Prostate gland (tissue), 2 donors: ENCODE measurements around the gene CALML6. TPM values are rescaled to one million over a fixed set of nuclear protein-coding genes. Genes with fewer than 3 reads are reported as not detected.

ENCODE experiments used
- DNase-seq: peaks from one replicate; pipeline ENCODE4 v3.0.0-alpha.2; 2019; ENCODE audit warnings: low spot score
- H3K27ac ChIP-seq, 2 donors: fragments of 200-600 bp; sonication (generic); 2 replicates each; pipeline ENCODE4 v1.5.1; 2017 to 2019
- H3K27me3 ChIP-seq: fragments of 200-600 bp; sonication (generic); replicated peaks from 2 replicates; pipeline ENCODE4 v1.5.1; 2019; ENCODE audit not compliant: insufficient read depth
- H3K36me3 ChIP-seq, 2 donors: fragments of 200-600 bp; sonication (generic); 1 replicate in 1 of 2; 2 replicates in 1 of 2; pipeline versions ENCODE4 v1.5.1 to v1.8.1; 2017 to 2019
- H3K4me1 ChIP-seq: fragments of 200-600 bp; sonication (generic); replicated peaks from 2 replicates; pipeline ENCODE4 v1.5.1; 2019
- H3K4me3 ChIP-seq, 2 donors: fragments of 200-600 bp; sonication (generic); 2 replicates each; pipeline ENCODE4 v1.5.1; 2017 to 2019
- H3K9me3 ChIP-seq: fragments of 200-600 bp; sonication (generic); 2 replicates; pipeline ENCODE4 v1.5.1; 2017
- POLR2A ChIP-seq: fragments of 450-650 bp; IDR thresholded peaks from one replicate; pipeline ENCODE4 v1.6.1; 2016; ENCODE audit warnings: antibody characterized with exemption, mild to moderate bottlenecking
- POLR2AphosphoS5 ChIP-seq: sonication (generic); formaldehyde crosslinking; IDR thresholded peaks from one replicate; pipeline ENCODE4 v1.6.1; 2017; ENCODE audit warnings: antibody characterized with exemption
- WGBS: methylation state at CpG from one replicate; pipeline ENCODE4 v1.1.5; 2018; 5-methylcytosine and 5-hydroxymethylcytosine counted together
- intact Hi-C: fragments of 100-400 bp; cut with DNase I; formaldehyde crosslinking; loops from one replicate; pipeline ENCODE4 v1.14.2; 2022
- total RNA-seq, 2 donors: library from RNA; depleted of rRNA; stranded (reverse); fragments of >200 nt; gene quantifications; one replicate each; pipeline ENCODE4 v1.1.0, GENCODE V29; 2016
- TF ChIP-seq, protein P1 (sequence below), 4 experiments: fragments of 200-600 bp in 2 of 4; fragments of 450-650 bp in 2 of 4; sonication (generic) in 2 of 4; IDR thresholded peaks; 1 replicate in 3 of 4; 2 replicates in 1 of 4; pipeline ENCODE4 v1.5.1; 2016 to 2019; ENCODE audit warnings: antibody characterized with exemption in 4 of 4, mild to moderate bottlenecking in 2 of 4, moderate library complexity in 2 of 4

CALML6 gene
- total RNA-seq, 2 donors from 2014 or later = 0.18 to 0.28 TPM

DNA sequence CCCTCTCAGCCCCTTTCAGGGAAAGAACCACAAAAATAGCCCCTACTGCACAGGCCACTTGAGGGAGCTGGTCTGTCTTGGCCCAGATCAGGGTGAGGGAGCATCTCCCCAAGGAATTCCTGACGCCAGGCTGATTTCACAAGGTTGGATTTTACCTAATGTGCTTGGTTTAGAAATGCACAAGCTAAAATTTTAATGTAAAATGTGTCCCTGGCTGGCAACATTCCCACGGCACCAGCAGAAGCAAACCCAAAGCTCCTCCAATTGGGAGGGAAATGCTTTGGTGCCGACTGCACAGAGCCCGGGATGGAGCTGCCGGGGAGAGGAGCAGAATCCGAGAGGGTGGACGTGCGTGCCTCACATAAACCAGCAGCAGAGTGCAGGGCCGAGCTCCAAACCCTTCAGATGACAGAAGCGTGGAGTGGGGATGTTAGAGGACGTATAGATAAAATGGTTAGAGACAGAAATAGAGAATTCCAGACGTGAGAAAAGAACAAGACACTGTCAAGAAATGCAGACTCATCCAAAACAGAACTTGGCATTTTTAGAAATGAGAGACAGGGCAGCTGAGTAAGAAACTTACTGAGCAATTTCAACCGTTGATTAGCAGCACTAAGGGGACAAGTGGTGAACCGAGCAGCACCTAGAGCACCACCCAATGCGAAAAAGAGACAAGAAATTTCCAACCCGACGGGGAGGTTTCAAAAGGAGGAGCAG, 45.6 kb downstream of the CALML6 start:
- no peaks in the 10 kb centered on the region for H3K4me1 ChIP-seq
- intact Hi-C loops = loop anchor here (10.0 kb wide), 1 partner anchor 84 kb away; no protein-coding TSS in a partner anchor
- no peaks in the 10 kb centered on the region for H3K36me3 ChIP-seq
- H3K4me3 ChIP-seq = no peak overlapping the region
- no peak for DNase-seq
- TF ChIP-seq, protein P1, sequence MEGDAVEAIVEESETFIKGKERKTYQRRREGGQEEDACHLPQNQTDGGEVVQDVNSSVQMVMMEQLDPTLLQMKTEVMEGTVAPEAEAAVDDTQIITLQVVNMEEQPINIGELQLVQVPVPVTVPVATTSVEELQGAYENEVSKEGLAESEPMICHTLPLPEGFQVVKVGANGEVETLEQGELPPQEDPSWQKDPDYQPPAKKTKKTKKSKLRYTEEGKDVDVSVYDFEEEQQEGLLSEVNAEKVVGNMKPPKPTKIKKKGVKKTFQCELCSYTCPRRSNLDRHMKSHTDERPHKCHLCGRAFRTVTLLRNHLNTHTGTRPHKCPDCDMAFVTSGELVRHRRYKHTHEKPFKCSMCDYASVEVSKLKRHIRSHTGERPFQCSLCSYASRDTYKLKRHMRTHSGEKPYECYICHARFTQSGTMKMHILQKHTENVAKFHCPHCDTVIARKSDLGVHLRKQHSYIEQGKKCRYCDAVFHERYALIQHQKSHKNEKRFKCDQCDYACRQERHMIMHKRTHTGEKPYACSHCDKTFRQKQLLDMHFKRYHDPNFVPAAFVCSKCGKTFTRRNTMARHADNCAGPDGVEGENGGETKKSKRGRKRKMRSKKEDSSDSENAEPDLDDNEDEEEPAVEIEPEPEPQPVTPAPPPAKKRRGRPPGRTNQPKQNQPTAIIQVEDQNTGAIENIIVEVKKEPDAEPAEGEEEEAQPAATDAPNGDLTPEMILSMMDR (IDR thresholded peaks at IDR 0.05) = no peak
- TF ChIP-seq POLR2AphosphoS5 (no peak), POLR2A (no peak)
- WGBS = 61% methylated on average over 17 of the region's 17 CpGs
- H3K27me3 ChIP-seq = no peaks in the 10 kb centered on the region
- H3K27ac ChIP-seq = no peak overlapping the region
- no peaks in the 10 kb centered on the region for H3K9me3 ChIP-seq

DNA sequence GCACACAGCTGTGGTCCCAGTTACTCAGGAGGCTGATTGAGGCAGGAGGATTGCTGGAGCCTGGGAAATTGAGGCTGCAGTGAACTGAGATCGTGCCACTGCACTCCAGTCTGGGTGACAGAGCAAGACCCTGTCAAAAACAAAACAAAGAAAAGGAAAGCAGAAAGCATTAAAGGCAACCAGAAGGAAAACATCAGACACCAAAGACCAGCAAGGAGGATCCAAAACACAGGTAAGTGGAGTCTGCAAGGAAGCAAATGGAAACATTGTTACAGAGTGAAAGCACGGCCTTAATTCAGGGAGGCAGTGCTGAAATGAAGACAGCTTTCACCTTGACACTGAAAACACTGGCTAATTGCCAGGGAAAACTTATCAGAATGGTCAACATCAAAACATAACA, 47.7 kb downstream of the CALML6 start:
- Histone ChIP-seq H3K27me3 (no peaks in the 10 kb centered on the region), H3K9me3 (no peaks in the 10 kb centered on the region), H3K4me3 (no peak overlapping the region), H3K27ac (no peak overlapping the region), H3K4me1 (no peaks in the 10 kb centered on the region), H3K36me3 (no peaks in the 10 kb centered on the region)
- 85% methylated on average over 2 of the region's 2 CpGs for WGBS
- TF ChIP-seq POLR2A (no peak), POLR2AphosphoS5 (no peak)
- TF ChIP-seq, protein P1 (IDR thresholded peaks at IDR 0.05) = no peak
- intact Hi-C loops = loop anchor here (10.0 kb wide), 1 partner anchor 82 kb away; no protein-coding TSS in a partner anchor
- no peak for DNase-seq

DNA sequence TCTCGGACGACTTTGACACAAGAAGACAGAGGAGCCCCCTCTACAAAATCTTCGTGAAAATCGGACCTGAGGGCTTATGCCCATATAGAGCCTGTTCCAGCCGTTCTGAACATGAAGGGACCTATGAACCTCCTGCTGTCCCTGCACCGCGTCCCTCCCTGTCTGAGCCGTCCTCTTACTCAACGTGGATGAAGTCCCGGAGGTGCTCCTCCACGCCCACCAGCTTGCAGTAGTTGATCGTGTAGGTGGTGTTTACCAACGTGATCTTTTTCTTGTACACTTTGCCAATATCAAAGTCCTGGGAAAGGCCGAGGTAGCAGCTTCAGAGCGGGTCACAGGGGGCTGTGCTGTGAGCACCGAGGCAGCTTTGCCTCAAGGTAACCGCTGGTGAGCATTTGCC, 48.5 kb downstream of the CALML6 start:
- no peaks in the 10 kb centered on the region for H3K4me1 ChIP-seq
- H3K27ac ChIP-seq = no peak overlapping the region
- intact Hi-C loops = loop anchor here (10.0 kb wide), 1 partner anchor 81 kb away; no protein-coding TSS in a partner anchor
- H3K9me3 ChIP-seq = no peaks in the 10 kb centered on the region
- no peaks in the 10 kb centered on the region for H3K36me3 ChIP-seq
- TF ChIP-seq, protein P1 (IDR thresholded peaks at IDR 0.05) = no peak
- TF ChIP-seq POLR2AphosphoS5 (no peak), POLR2A (no peak)
- no peaks in the 10 kb centered on the region for H3K27me3 ChIP-seq
- H3K4me3 ChIP-seq = no peak overlapping the region
- WGBS = 84% methylated on average over 17 of the region's 17 CpGs
- no peak for DNase-seq

DNA sequence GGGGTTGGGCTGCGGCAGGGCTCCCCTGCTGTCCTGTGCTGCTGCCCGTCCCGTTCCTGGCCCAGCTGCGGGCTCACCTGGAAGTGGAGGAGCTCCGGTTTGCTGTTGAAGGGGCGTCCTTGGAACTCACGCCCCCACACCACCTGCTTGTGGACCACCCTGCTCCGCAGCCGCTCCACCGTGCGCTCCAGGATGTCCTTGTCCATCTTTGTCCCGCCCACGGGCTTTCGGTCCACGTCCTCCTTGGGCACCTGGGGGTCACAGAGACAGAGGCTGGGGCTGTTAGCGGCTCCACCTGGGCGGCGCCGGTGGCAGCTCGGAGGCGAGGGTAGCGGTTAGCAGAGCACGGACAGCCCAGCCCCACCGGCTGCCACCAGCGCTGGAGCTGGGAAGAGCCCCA, 49.8 kb downstream of the CALML6 start:
- TF ChIP-seq, protein P1 (IDR thresholded peaks at IDR 0.05) = no peak
- no peak for TF ChIP-seq POLR2A
- TF ChIP-seq POLR2AphosphoS5 = no peak
- Histone ChIP-seq H3K36me3 (no peaks in the 10 kb centered on the region), H3K4me3 (no peak overlapping the region), H3K27ac (no peak overlapping the region), H3K27me3 (no peaks in the 10 kb centered on the region), H3K9me3 (no peaks in the 10 kb centered on the region), H3K4me1 (no peaks in the 10 kb centered on the region)
- 88% methylated on average over 25 of the region's 25 CpGs for WGBS
- intact Hi-C loops = loop anchor here (10.0 kb wide), 1 partner anchor 80 kb away; no protein-coding TSS in a partner anchor
- DNase-seq = no peak

DNA sequence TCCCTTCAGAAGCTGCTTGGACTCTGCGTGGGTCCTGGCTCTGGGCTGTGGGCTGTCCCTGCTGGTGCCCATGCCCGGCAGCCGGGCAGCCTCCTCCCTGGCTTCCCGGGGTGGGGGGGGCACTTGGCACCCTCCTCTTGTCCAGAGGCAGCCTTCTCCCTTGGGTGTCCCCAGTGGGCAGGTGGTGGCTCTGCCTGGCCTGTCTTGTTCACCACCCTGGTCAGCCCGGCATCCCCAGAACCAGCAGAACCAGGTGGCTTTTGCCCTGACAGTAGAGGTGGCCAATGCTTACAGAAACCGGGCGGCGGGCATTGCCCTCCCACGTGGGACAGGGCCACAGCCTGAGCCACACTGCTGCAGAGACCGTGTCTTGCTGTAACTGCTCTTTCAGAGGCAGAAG, 50.5 kb downstream of the CALML6 start:
- H3K9me3 ChIP-seq = no peaks in the 10 kb centered on the region
- no peaks in the 10 kb centered on the region for H3K27me3 ChIP-seq
- no peak for DNase-seq
- no peak for TF ChIP-seq POLR2A
- no peak for TF ChIP-seq POLR2AphosphoS5
- TF ChIP-seq, protein P1 (IDR thresholded peaks at IDR 0.05) = no peak
- intact Hi-C loops = loop anchor here (10.0 kb wide), 1 partner anchor 79 kb away; no protein-coding TSS in a partner anchor
- no peaks in the 10 kb centered on the region for H3K36me3 ChIP-seq
- no peak overlapping the region for H3K27ac ChIP-seq
- no peak overlapping the region for H3K4me3 ChIP-seq
- H3K4me1 ChIP-seq = no peaks in the 10 kb centered on the region
- WGBS = 74% methylated on average over 10 of the region's 10 CpGs
